A673 (cell line): ENCODE measurements around the gene ISY1.
"Not testable (repeated sequence)": the region's sequence is repeated elsewhere in the genome, so short reads cannot be mapped to it uniquely, and the experiment has no call there.

ENCODE experiments used
- EZH2 ChIP-seq: fragments of 200-600 bp; sonication (generic); IDR thresholded peaks from 2 replicates; pipeline ENCODE4 v1.6.1; 2017; ENCODE audit warnings: borderline replicate concordance, low read depth, mild to moderate bottlenecking, mixed read lengths, antibody characterized with exemption, low read length; ENCODE audit not compliant: poor library complexity, severe bottlenecking
- TF ChIP-seq, protein P1 (sequence below): fragments of 300-800, 200-600 bp; sonication (generic); conservative IDR thresholded peaks from 2 replicates; pipeline ENCODE4 v1.5.1; 2017; ENCODE audit warnings: low read depth, mild to moderate bottlenecking, antibody characterized with exemption, low read length, moderate library complexity, mixed read lengths

DNA sequence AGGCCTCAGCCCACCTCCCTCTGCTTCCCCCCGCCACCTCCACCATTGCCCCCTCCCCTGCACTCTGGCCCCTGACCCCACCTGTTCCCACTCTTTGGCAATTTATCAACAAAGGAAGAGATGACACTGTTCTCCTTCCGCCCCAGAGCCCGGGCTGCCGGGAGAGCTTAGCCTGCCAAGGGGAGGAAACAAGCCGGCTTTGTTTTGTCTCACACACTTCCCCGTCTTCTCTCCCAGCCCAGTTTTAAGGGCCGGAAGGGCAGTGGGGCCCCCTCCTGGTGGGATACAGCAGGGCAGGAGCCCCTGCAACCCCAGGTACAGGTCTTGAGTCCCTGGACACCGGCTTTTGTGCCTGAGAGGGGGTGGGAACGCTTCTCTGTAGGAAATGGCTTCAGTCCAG is 73.0 kb downstream of the ISY1 start:
- TF ChIP-seq EZH2 = not testable (repeated sequence)
- TF ChIP-seq, protein P1, sequence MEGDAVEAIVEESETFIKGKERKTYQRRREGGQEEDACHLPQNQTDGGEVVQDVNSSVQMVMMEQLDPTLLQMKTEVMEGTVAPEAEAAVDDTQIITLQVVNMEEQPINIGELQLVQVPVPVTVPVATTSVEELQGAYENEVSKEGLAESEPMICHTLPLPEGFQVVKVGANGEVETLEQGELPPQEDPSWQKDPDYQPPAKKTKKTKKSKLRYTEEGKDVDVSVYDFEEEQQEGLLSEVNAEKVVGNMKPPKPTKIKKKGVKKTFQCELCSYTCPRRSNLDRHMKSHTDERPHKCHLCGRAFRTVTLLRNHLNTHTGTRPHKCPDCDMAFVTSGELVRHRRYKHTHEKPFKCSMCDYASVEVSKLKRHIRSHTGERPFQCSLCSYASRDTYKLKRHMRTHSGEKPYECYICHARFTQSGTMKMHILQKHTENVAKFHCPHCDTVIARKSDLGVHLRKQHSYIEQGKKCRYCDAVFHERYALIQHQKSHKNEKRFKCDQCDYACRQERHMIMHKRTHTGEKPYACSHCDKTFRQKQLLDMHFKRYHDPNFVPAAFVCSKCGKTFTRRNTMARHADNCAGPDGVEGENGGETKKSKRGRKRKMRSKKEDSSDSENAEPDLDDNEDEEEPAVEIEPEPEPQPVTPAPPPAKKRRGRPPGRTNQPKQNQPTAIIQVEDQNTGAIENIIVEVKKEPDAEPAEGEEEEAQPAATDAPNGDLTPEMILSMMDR = not testable (repeated sequence)
